Gastroesophageal sphincter (tissue), 3 donors: ENCODE measurements around the gene SYCP3.

Experiments
- CTCF ChIP-seq, 4 experiments: fragments of 200-600 bp in 2 of 4; fragments of 450-650 bp in 2 of 4; sonication (generic) in 1 of 4; IDR thresholded peaks; one replicate each; pipeline ENCODE4 v1.5.1; 2017 to 2019; ENCODE audit warnings: antibody characterized with exemption in 4 of 4, mild to moderate bottlenecking in 2 of 4, moderate library complexity in 2 of 4
- POLR2A ChIP-seq, 2 donors: fragments of 450-650 bp; IDR thresholded peaks; one replicate each; pipeline ENCODE4 v1.6.1; 2017; ENCODE audit warnings: antibody characterized with exemption in 2 of 2, mild to moderate bottlenecking in 2 of 2, moderate library complexity in 1 of 2

DNA sequence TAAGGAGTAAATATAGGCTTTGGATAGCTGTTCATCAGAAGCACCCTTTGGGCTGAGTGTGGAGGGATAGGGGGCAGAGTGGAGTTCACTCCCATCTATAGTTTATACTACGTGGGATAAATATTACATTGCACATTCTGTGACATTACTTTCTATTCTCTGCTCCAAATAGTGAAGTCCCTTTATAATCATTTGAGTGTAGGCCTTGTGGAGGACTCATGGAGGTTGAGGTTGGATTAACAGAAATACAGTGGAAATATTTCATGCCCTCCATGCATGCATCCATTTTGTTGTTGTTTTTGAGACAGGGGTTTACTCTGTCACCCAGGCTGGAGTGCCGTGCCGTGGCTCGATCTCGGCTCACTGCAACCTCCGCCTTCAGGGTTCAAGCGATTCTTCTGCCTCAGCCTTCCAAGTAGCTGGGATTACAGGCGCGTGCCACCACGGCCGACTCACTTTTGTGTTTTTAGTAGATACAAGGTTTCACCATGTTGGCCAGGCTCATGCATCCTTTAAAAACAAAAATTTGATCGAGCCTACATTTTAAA lies 40.4 kb downstream of the SYCP3 start:
- no peak for TF ChIP-seq POLR2A (IDR thresholded peaks at IDR 0.05)
- TF ChIP-seq CTCF (IDR thresholded peaks at IDR 0.05) = peak in 1 of 4 experiments; percentile 33
